SH-SY5Y (cell line): Measurements from ENCODE around the gene CAMTA1.

ENCODE experiments used
- GATA2 ChIP-seq: IDR thresholded peaks from 2 replicates; pipeline ENCODE4 v1.6.1; 2011; ENCODE audit warnings: mild to moderate bottlenecking, low read depth, low read length
- GATA3 ChIP-seq: IDR thresholded peaks from 2 replicates; pipeline ENCODE4 v1.6.1; 2011; ENCODE audit warnings: low read depth, mild to moderate bottlenecking, low read length, moderate library complexity

DNA sequence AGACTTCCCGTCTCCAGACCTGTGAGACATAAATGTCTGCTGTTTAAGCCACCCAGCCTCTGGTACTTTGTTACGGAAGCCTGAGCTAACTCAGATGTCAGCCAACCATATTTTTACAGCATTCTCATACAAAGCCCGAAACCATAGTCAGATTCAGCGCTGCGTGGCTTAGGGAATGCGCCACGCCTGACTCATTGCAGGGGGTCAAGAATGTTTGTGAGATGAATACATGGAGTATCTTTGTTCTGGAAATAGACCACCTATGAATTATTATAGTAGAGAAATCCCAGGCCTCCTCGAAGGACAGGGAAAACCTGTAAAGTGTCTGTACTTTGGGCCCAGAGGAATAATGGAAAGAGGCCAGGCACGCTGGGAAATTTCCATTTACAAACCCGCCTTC, 434.8 kb downstream of the CAMTA1 start:
- TF ChIP-seq GATA2 (no peak), GATA3 (no peak)
